PC-9 (cell line): ENCODE measurements around the gene CACNA1I. TPM values are rescaled to one million over a fixed set of nuclear protein-coding genes. Genes with fewer than 3 reads are reported as not detected.

Experiments
- BruUV-seq: library from RNA; stranded (reverse); fragments of 400-500 nt; replicated peaks from 2 replicates; lab custom pipeline; 2021; lab: Mats Ljungman, UMichigan
- CTCF ChIA-PET: fragments of 300-600 bp; sonication (Branson Sonifier 250); formaldehyde crosslinking; loops from one replicate; lab custom pipeline; 2022; ENCODE audit warnings: antibody characterized with exemption; lab: Charles Lee
- POLR2A ChIA-PET: fragments of 300-600 bp; sonication (Branson Sonifier 250); formaldehyde crosslinking; loops from one replicate; lab custom pipeline; 2022; ENCODE audit warnings: antibody characterized with exemption; ENCODE audit not compliant: unreplicated experiment; lab: Charles Lee
- DNase-seq, 2 experiments: peaks; one replicate each; pipeline versions ENCODE4 v3.0.0 to v3.0.0-alpha.2; 2015 to 2022; ENCODE audit warnings: mixed read lengths in 1 of 2
- H2AFZ ChIP-seq: fragments of 200-600 bp; sonication (generic); 2 replicates; pipeline ENCODE4 v1.8.1; 2017; ENCODE audit warnings: antibody characterized with exemption
- H3F3A ChIP-seq: fragments of 200-600 bp; sonication (generic); 2 replicates; pipeline ENCODE4 v1.8.1; 2017; ENCODE audit warnings: antibody characterized with exemption, mild to moderate bottlenecking, low read depth; ENCODE audit not compliant: insufficient read depth
- H3K27ac ChIP-seq: fragments of 200-600 bp; sonication (generic); 2 replicates; pipeline ENCODE4 v1.6.1; 2016; ENCODE audit warnings: mixed run types
- H3K27me3 ChIP-seq: fragments of 200-600 bp; sonication (generic); 2 replicates; pipeline ENCODE4 v1.6.1; 2016; ENCODE audit warnings: low read depth, mixed run types; ENCODE audit not compliant: insufficient read depth
- H3K36me3 ChIP-seq: fragments of 200-600 bp; sonication (generic); 2 replicates; pipeline ENCODE4 v1.6.1; 2016; ENCODE audit warnings: low read depth, mixed run types
- H3K4me1 ChIP-seq: fragments of 200-600 bp; sonication (generic); replicated peaks from 2 replicates; pipeline ENCODE4 v1.6.1; 2016; ENCODE audit warnings: mixed run types; ENCODE audit not compliant: insufficient read depth
- H3K4me2 ChIP-seq: fragments of 200-600 bp; sonication (generic); 2 replicates; pipeline ENCODE4 v1.6.1; 2017; ENCODE audit warnings: mixed run types
- H3K4me3 ChIP-seq: fragments of 200-600 bp; sonication (generic); 2 replicates; pipeline ENCODE4 v1.6.1; 2016; ENCODE audit warnings: mixed run types
- H3K79me2 ChIP-seq: fragments of 200-600 bp; sonication (generic); 2 replicates; pipeline ENCODE4 v1.6.1; 2017; ENCODE audit warnings: low read depth, mixed run types
- H3K9me2 ChIP-seq: fragments of 200-600 bp; sonication (generic); 2 replicates; pipeline ENCODE4 v1.8.1; 2017; ENCODE audit warnings: mild to moderate bottlenecking; ENCODE audit not compliant: insufficient read depth
- H3K9me3 ChIP-seq: fragments of 200-600 bp; sonication (generic); 2 replicates; pipeline ENCODE4 v1.8.1; 2016; ENCODE audit warnings: low read depth; ENCODE audit not compliant: insufficient read depth
- H4K20me1 ChIP-seq: fragments of 200-600 bp; sonication (generic); 2 replicates; pipeline ENCODE4 v1.8.1; 2017; ENCODE audit not compliant: insufficient read depth
- EZH2 ChIP-seq: fragments of 200-600 bp; sonication (generic); IDR thresholded peaks from 2 replicates; pipeline ENCODE4 v1.8.0; 2017; ENCODE audit warnings: antibody characterized with exemption, low read depth
- intact Hi-C: fragments of 100-400 bp; cut with micrococcal nuclease; formaldehyde crosslinking; loops from one replicate; pipeline ENCODE4 v1.10.0; 2022; ENCODE audit not compliant: unreplicated experiment
- total RNA-seq: library from RNA; stranded (reverse); gene quantifications from 2 replicates; pipeline ENCODE4 v1.2.3, GENCODE V29; 2021
- TF ChIP-seq, protein P1 (sequence below): fragments of 200-600 bp; sonication (generic); conservative IDR thresholded peaks from 2 replicates; pipeline ENCODE4 v1.6.1; 2017; ENCODE audit warnings: mixed run types, antibody characterized with exemption, mild to moderate bottlenecking, moderate library complexity

Gene CACNA1I
- total RNA-seq, 1 experiment from 2014 or later, result 2.8 TPM

DNA sequence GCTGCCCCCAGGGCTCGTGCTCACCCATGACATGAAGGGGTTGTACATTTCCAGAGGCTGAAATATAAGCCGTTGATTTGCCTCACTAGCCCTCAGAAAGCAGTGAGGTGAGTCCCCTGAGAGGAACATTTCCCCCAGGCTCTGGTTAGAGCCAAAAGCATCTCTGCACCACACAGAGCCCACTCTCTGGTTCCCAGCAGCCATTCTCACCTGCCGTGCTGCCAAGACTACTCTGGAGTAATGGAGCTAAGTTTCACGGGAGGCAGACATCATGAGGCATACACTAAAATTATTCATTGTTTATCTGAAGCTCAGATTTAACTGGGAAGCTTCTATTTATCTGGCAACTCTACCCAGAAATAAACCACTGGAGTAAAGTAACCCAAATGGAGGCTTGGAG is 40.8 kb downstream of the CACNA1I start:
- H3K9me2 ChIP-seq, result no peaks in the 10 kb centered on the region
- CTCF ChIA-PET, result interaction anchor here (0.5 kb wide), 1 partner anchor 77 kb away, joined by 3 read pairs; no protein-coding TSS in a partner anchor

DNA sequence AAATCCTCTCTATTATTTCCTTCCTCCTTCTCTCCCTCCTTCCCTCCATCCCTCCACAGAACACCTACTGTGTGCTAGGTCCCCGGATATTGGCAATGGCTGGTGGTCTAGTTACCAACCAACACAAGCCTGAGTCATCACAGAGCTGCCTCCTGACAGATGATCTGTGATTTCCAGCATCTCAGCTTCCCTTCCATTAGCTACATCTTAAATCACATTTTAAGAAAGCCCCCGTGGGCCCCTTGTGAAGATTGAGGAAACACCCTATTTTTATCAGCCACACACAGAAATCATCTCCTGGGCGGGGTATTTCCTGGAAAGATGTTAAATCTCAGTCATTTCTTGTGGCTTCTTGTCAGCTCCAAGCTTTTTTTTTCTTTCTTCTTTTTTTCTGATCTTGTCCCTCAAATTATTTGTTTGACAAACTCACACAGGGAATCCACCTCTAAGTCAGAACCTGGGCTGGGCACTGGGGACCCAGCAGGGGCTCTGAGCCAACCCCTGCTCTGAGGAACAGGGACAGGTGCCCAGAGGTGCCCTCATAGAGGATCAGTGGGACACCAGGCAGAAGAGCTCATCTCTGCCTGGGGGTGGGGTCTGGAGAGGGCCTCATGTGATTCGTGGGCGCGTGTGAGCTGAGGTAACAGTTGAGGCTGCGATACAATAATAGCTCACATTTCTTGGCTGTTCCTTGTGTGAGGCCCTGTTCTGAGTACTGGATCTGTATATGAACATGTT is 42.4 kb downstream of the CACNA1I start:
- Histone ChIP-seq H3K4me3 (no peak overlapping the region), H3K79me2 (no peaks in the 10 kb centered on the region), H4K20me1 (no peaks in the 10 kb centered on the region), H3K27me3 (peaks cover 11% of the 10 kb centered on the region; the same call in 1 of the 2 replicates), H3K9me3 (no peaks in the 10 kb centered on the region), H3K36me3 (no peaks in the 10 kb centered on the region), H2AFZ (no peak overlapping the region), H3F3A (no peaks in the 10 kb centered on the region; the same call in 1 of the 2 replicates), H3K27ac (no peak overlapping the region), H3K4me2 (no peak overlapping the region), H3K4me1 (no peaks in the 10 kb centered on the region), H3K9me2 (no peaks in the 10 kb centered on the region)
- TF ChIP-seq, protein P1, sequence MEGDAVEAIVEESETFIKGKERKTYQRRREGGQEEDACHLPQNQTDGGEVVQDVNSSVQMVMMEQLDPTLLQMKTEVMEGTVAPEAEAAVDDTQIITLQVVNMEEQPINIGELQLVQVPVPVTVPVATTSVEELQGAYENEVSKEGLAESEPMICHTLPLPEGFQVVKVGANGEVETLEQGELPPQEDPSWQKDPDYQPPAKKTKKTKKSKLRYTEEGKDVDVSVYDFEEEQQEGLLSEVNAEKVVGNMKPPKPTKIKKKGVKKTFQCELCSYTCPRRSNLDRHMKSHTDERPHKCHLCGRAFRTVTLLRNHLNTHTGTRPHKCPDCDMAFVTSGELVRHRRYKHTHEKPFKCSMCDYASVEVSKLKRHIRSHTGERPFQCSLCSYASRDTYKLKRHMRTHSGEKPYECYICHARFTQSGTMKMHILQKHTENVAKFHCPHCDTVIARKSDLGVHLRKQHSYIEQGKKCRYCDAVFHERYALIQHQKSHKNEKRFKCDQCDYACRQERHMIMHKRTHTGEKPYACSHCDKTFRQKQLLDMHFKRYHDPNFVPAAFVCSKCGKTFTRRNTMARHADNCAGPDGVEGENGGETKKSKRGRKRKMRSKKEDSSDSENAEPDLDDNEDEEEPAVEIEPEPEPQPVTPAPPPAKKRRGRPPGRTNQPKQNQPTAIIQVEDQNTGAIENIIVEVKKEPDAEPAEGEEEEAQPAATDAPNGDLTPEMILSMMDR, result no peak
- TF ChIP-seq EZH2, result no peak
- intact Hi-C loops, result no loop called here
- CTCF ChIA-PET, result interaction anchor here (0.6 to 0.9 kb wide), 2 partner anchors 9 to 320 kb away, joined by 3 to 9 read pairs; no protein-coding TSS in a partner anchor
- DNase-seq, result no peak
- BruUV-seq, result no TSS peak
- POLR2A ChIA-PET, result interaction anchor here (0.7 kb wide), 1 partner anchor 95 kb away, joined by 5 read pairs; no protein-coding TSS in a partner anchor

More for the DNA sequence above, 40.8 kb downstream of the CACNA1I start:
- TF ChIP-seq, protein P1, result no peak
- no peak for TF ChIP-seq EZH2
- Histone ChIP-seq H3F3A (peaks cover 5% of the 10 kb centered on the region; the same call in 1 of the 2 replicates), H3K27ac (no peak overlapping the region), H3K4me3 (no peak overlapping the region), H2AFZ (no peak overlapping the region), H3K9me3 (no peaks in the 10 kb centered on the region), H3K4me2 (no peak overlapping the region), H3K4me1 (peaks cover 11% of the 10 kb centered on the region), H3K79me2 (no peaks in the 10 kb centered on the region), H4K20me1 (no peaks in the 10 kb centered on the region), H3K36me3 (no peaks in the 10 kb centered on the region), H3K27me3 (peaks cover 11% of the 10 kb centered on the region; the same call in 1 of the 2 replicates)
- BruUV-seq, result no TSS peak
- POLR2A ChIA-PET, result no interaction called here
- no peak for DNase-seq
- intact Hi-C loops, result no loop called here

DNA sequence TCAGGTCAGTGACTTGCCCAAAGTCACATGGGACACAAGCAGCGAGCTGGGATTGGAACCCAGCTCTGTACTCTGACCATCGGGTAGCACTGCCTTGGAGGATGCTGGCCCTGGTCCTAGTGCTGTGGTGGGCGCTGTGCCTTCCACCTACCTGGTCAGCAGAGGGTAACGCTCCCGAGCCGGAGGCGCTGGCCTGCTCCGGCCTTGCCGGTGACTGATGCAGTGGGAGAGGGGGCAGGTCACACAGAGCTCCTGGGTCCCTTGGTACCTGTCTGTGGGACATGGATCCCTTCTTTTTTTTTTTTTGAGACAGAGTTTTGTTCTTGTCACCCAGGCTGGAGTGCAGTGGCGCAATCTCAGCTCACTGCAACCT is 43.0 kb downstream of the CACNA1I start:
- ChIA-PET CTCF (interaction anchor here (0.6 kb wide), 1 partner anchor 320 kb away, joined by 9 read pairs; no protein-coding TSS in a partner anchor), POLR2A (no interaction called here)
- intact Hi-C loops, result no loop called here

More for the DNA sequence above, 43.0 kb downstream of the CACNA1I start:
- Histone ChIP-seq H4K20me1 (no peaks in the 10 kb centered on the region), H3K36me3 (no peaks in the 10 kb centered on the region), H3K79me2 (no peaks in the 10 kb centered on the region), H2AFZ (no peak overlapping the region), H3K9me2 (no peaks in the 10 kb centered on the region), H3K4me1 (no peaks in the 10 kb centered on the region), H3K27me3 (peaks cover 11% of the 10 kb centered on the region; the same call in 1 of the 2 replicates), H3F3A (no peaks in the 10 kb centered on the region; the same call in 1 of the 2 replicates), H3K4me2 (no peak overlapping the region), H3K27ac (no peak overlapping the region), H3K9me3 (no peaks in the 10 kb centered on the region), H3K4me3 (no peak overlapping the region)
- no TSS peak for BruUV-seq
- no peak for DNase-seq
- TF ChIP-seq, protein P1, result no peak
- no peak for TF ChIP-seq EZH2
